Measurements from ENCODE around the gene SLC22A13.

The SLC22A13 gene

DNA sequence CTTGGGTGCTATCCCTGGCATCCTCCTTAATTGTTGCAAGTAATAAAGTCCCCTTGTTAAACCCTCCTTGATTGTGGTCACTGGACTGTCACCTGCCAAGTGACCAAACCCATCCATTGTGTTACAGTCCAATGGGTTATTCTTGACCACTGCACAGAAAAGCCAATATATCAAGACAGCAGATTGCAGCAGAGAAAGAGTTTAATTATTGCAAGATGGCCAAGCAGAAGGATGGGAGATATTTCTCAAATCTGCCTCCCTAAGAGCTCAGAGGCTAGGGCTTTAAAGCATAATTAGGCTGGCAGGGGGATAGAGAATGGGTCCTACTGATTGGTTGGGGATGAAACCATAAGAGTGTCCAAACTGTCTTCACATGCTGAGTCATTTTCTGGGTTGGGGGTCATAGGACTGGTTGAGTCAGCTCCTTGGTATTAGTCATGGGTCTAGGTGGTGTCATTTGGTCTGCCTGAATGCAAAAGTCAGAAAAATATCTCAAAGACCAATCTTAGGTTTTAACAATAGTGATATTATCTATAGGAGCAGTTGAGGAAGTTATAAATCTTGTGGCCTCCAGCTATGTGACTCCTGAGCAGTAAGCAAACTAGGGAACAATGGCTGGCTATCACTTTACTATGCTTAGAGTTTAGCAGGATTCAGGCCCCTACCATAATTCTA is 61.9 kb downstream of the SLC22A13 start:
- Mint-ChIP-seq H3K27me3 (no peaks in the 10 kb centered on the region), H3K9me3 (no peaks in the 10 kb centered on the region), H3K27ac (peak overlapping the region in 1 of 2 donors; percentile 22), H3K4me1 (no peaks in the 10 kb centered on the region), H3K4me3 (no peak overlapping the region)
- DNase-seq (no peak), ATAC-seq (peak; percentile 77)
